Left lobe of liver (tissue), 2 donors: ENCODE measurements around the gene YES1. TPM values are rescaled to one million over a fixed set of nuclear protein-coding genes. Genes with fewer than 3 reads are reported as not detected.

ENCODE experiments used
- ATAC-seq: fragments of 200-7000 bp; cut with Tn5 transposase; one replicate; pipeline ENCODE4 v1.9.1; 2020; ENCODE audit warnings: mild to moderate bottlenecking, moderate library complexity
- DNase-seq: peaks from one replicate; pipeline ENCODE4 v3.0.0-alpha.2; 2020; ENCODE audit warnings: low spot score
- total RNA-seq: library from RNA; stranded (reverse); gene quantifications from one replicate; pipeline ENCODE4 v1.2.1, GENCODE V29; 2021
- donor health status: DM: no; HTN: no; CAD: no; lungs with moderate emphysema.
- donor health status: DM: no; HTN: yes; CAD: no.

YES1 gene
- 31.1 TPM for total RNA-seq

DNA sequence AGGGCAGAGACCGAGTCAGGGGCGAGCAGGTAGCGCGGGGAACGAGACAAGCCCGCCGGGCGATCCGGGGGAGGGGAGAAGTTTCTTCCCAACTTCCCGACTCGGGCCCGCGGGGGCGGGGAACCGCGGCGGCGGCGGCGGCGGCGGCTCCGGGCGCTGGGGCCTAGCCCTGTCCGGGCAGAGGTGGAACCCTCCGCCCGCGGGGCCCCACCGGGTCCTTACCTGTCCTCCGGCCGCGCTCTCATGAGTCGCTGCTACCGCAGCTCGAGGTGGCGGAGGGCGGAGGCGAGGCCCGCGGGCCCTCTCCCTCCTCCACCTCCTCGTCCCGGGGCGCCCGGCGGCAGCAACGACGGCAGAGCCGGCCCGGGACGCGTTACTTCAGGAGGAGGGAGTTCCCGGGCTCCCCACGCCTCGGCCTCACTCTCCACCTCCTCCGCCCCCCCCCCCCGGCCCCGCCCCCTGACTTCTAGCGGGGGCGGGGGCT lies at the start of gene YES1:
Gene YES1, minus strand, starts transcription at position 351 of the 484 bp plus-strand sequence. CDS start 55,415 bp downstream, outside the sequence.
- DNase-seq, result peak; percentile 84
- ATAC-seq, result peak; percentile 91

- DNase-seq (no peak), ATAC-seq (no peak)
Observed at GRCh38 chr18:857986-858385, 45.9 kb upstream of the YES1 start.

GRCh38 chr18:853471-853870 lies 41.4 kb upstream of the YES1 start:
- DNase-seq (no peak), ATAC-seq (no peak)

DNA sequence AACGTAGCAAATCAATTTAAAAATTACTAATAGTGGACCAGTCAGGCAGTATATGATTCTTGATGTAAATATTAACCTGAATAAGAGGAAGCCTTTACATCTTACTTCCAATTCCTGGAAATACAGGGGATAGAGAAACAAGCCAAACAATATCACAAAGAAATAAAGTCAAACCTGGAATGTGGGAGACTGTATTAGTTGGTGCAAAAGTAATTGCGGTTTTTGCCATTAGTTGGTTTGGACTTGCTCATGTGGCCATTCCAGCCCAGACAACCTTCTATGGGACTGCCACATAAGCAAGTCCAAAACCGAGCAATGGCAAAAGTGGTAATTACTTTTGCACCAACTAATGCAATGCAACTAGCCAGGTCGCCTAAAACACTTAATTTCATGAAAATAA lies 38.9 kb upstream of the YES1 start:
- ATAC-seq (no peak), DNase-seq (no peak)

DNA sequence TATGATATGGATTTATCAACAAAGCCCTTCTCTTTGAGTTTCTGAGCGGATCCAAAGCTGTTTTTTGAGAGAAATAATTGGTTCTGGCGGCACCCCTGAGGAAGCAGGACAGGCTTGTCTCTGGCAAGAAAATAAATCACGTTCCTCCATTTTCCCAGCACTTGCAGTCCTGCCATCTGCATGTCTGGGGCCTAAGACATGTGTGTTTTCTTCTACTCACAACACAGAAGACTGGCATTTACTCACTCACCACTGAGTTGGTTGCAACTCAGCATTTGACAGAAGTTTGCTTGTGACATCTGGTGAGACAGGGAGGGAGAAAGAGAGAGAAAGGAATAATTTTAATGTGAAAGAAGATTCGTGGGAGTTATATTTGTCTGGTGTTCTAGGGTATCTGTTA lies 37.0 kb upstream of the YES1 start:
- ATAC-seq, result no peak
- no peak for DNase-seq

GRCh38 chr18:848062-848861 lies 36.2 kb upstream of the YES1 start:
- ATAC-seq (peak; percentile 99), DNase-seq (peak; percentile 91)

GRCh38 chr18:845152-845819 lies 33.2 kb upstream of the YES1 start:
- ATAC-seq (peak; percentile 17), DNase-seq (no peak)

GRCh38 chr18:841647-842370 lies 29.8 kb upstream of the YES1 start:
- no peak for DNase-seq
- no peak for ATAC-seq

DNA sequence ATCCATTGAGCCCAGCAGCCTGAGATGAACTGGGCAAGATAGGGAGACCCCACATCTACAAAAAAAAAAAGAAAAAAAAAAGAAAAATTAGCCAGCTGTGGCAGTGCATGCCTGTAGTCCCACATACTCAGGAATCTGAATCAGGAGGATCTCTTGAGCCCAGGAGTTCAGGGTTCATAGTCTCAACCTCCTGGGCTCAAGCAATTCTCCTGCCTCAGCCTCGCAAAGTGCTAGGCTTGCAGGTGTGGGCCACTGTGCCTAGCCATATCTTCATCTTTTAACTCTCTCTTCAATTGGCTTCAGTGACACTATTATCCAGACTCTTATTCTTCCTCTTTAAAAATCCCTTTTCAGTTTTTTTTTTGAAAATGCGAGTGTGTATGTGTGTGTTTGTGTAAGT lies 28.5 kb upstream of the YES1 start:
- ATAC-seq (no peak), DNase-seq (no peak)

- DNase-seq (no peak), ATAC-seq (no peak)
Observed at GRCh38 chr18:840023-840408, 28.0 kb upstream of the YES1 start.

DNA sequence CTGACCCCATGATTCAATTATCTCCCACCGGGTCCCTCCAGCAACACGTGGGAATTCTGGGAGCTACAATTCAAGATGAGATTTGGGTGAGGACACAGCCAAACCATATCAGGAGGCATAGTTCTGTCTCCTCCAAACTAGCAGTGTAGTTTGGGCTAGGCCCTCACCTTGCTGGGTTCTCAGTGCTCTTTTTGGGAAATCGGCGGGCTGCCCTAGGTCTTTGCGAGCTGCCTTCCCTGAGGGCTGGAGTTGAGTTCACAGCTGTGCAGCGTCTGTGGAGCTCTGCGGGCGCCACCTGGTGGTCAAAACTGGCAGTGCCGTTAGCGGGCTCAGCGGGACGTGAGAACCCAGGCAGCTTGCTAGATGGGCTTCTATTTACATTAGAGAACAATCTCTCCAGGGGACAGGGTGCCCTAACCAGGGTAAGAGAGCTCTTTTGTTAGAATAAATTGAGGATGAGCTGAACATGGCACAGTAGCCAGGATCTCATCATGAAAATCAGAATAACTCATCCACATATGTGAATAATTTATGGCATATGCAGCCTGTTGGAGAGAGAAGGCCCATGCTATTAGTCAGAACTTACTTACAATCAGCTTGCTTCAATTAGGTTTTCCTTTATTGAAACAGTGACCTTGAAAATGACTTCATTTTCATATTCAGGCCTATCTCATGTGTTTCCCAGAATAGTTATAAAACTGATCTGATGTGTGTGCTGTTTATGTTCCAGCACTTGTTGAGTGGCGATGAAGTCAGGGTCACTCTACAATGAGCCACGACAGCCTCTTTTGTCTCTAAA lies 27.4 kb upstream of the YES1 start:
- peak; percentile 94 for ATAC-seq
- peak; percentile 85 for DNase-seq

GRCh38 chr18:837922-838321 lies 25.9 kb upstream of the YES1 start:
- DNase-seq (peak; percentile 72), ATAC-seq (peak; percentile 76)

- no peak for ATAC-seq
- DNase-seq, result no peak
Observed at GRCh38 chr18:834082-834720, 22.2 kb upstream of the YES1 start.

DNA sequence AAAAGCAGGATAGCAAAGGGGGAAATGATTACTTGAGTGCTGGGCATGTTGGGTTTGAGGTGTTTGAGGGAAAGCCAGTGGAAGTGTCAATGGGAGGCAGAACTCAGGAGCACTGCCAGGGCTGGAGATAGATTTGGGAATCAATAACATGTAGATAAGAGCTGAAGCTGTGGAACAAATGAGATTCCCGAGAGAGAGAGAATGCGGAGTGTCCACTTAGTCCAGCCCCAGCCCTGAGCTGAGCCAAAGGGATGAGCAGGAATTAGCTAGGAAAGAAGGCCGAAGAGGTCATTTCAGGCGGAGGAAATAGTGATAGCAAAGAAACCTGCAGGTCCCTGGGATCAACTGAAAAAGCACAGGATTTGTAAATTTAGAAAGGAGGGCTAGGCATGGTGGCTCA lies 21.2 kb upstream of the YES1 start:
- DNase-seq (no peak), ATAC-seq (peak; percentile 24)

DNA sequence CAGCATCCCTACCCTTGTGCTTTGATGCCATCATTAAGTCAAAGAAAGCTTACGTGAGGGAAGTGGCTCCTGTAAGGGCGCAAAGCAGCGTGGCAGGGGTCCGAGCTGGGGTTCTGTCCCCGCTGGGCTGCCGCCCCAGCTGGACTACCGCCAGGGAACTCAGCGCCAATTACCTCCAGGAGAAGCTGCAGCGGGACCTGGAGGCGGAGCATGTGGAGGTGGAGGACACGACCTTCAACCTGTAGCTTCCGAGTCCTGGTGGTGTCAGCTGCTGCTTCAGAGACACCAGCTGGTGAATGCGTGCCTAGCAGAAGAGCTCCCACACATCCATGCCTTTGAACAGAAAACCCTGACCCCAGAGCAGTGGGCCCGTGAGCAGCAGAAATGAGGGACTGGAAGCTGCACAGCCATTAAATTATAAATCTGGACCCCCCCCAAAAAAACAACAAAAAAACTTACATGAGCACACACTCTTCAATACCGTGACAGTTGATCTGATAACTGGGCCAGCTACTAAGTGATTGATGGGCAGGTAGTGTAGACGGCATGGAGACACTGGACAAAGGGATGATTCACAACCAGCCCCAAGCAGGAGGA lies 20.1 kb upstream of the YES1 start:
- ATAC-seq, result peak; percentile 98
- DNase-seq, result peak; percentile 90

DNA sequence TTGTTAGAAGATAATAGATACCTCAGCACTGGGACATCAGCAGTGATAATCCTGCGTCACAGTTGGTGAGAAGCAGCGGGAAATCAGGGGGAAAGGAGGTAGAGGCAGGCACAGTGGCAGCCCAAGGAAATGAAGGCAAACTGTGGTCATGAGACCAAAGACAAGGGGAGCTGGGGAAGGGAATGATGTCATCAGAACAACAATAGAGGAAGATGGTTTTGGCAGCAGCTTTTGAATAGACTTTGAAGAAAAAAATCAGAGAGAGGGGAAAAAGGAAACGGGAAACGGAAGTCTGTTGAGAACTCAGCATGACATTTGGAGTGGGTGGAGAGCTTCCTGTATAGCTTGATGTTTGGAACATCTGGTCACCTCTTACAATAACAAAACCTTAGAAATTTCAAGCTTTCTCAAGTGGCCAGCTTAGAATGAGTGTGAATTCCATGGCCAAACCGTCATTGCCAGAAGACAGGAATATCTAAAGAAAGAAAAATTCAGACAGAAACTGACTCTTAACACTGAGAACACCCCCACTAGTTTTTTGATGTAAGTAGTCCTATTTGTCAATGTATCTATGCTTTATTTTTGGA lies 18.4 kb upstream of the YES1 start:
- ATAC-seq (peak; percentile 4), DNase-seq (no peak)

DNA sequence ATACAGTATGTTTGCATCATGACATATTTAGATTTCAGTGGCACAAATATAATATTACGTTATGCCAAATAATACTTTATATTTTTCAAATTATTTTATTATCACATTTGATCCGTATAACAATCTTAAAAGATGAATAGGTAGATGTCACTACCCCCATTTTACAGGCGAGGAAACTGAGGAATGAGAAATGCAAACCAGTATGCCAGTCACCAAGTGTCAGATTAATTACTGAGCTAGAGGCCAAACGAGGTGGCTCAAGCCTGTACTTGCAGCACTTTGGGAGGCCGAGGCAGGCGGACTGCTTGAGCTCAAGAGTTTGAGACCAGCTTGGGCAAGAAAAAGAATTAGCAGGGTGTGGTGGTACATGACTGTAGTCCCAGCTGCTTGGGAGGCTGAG lies 17.4 kb upstream of the YES1 start:
- no peak for DNase-seq
- ATAC-seq, result no peak

DNA sequence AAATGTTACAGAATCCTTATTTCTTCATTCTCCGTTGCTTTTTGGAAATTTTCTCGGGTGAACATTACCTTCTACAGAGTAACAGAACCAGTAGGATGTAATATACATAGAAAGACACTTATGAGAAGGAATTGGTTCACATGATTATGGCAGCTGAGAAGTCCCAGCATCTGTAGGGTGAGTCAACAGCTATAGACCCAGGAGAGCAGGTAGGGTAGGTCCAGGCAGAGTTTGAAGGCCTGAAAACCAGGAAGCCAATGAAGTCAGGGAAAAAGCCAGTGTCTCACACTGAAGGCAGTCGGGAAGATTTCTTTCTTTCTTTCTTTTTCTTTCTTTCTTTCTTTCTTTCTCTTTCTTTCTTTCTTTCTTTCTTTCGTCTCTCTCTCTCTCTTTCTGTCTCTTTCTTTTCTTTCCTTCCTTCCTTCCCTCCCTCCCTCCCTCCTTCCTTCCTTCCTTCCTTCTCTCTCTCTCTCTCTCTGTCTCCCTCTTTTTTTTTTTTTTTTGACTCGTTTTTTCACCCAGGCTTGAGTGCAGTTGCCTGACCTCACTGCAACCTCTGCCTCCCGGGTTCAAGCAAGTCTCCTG lies 15.1 kb upstream of the YES1 start:
- no peak for ATAC-seq
- DNase-seq, result no peak

GRCh38 chr18:825891-826585 lies 14.0 kb upstream of the YES1 start:
- ATAC-seq (no peak), DNase-seq (no peak)
